HepG2 (cell line): Measurements from ENCODE around the gene CIB1. TPM values are rescaled to one million over a fixed set of nuclear protein-coding genes. Genes with fewer than 3 reads are reported as not detected.

ENCODE experiments used
- ATAC-seq: fragments of 200-7000 bp; cut with Tn5 transposase; 3 replicates; pipeline ENCODE4 v1.9.1; 2020; ENCODE audit warnings: mild to moderate bottlenecking, moderate library complexity
- BruUV-seq: library from RNA; stranded (reverse); fragments of 400-500 nt; replicated peaks from 2 replicates; lab custom pipeline; 2021; lab: Mats Ljungman, UMichigan
- CTCF ChIA-PET: fragments of 300-600 bp; formaldehyde crosslinking; extraction: SDS; loops from one replicate; lab custom pipeline; 2021; ENCODE audit warnings: low total read pairs, inconsistent platforms, low intra/inter-chr PET ratio; lab: Yijun Ruan, JAX
- POLR2A ChIA-PET: fragments of 350-600 bp; sonication (Branson Sonifier 250); formaldehyde crosslinking; loops from one replicate; lab custom pipeline; 2020; ENCODE audit warnings: antibody characterized with exemption, inconsistent platforms; lab: Yijun Ruan, JAX
- DNase-seq: peaks from one replicate; pipeline ENCODE4 v3.0.0-alpha.2; 2015; ENCODE audit warnings: low spot score
- FAIRE-seq: peaks from 3 replicates; lab custom pipeline; 2011; peaks lifted over from hg19 to GRCh38; lab: Jason Lieb, UNC
- H2AFZ ChIP-seq: one replicate; pipeline ENCODE4 v1.6.1; 2011; ENCODE audit warnings: low read length, inconsistent platforms
- H3K27ac ChIP-seq: fragments of 300-600 bp; 3 replicates; pipeline ENCODE4 v1.8.0; 2011; ENCODE audit warnings: mixed run types, mild to moderate bottlenecking, mixed read lengths, low read length, inconsistent platforms; ENCODE audit not compliant: insufficient read depth; ENCODE audit errors: extremely low read length
- H3K27me3 ChIP-seq, 2 experiments: fragments of 200-600 bp in 1 of 2; 2 replicates in 1 of 2; 3 replicates in 1 of 2; pipeline versions ENCODE4 v1.6.0 to v1.8.0; 2011; ENCODE audit warnings: low read length in 2 of 2, mild to moderate bottlenecking in 2 of 2, moderate library complexity in 2 of 2, inconsistent platforms in 1 of 2; ENCODE audit not compliant: insufficient read depth in 2 of 2, control insufficient read depth in 1 of 2
- H3K36me3 ChIP-seq, 2 experiments: fragments of 200-600 bp in 1 of 2; replicated peaks in 1 of 2; 2 replicates in 1 of 2; 3 replicates in 1 of 2; pipeline versions ENCODE4 v1.5.1 to v1.8.0; 2011; ENCODE audit warnings: low read length in 2 of 2, inconsistent platforms in 1 of 2; ENCODE audit not compliant: insufficient read depth in 2 of 2, control insufficient read depth in 1 of 2
- H3K4me1 ChIP-seq: 2 replicates; pipeline ENCODE4 v1.5.1; 2012; ENCODE audit warnings: low read length, inconsistent platforms; ENCODE audit not compliant: insufficient read depth
- H3K4me2 ChIP-seq: 2 replicates; pipeline ENCODE4 v1.6.0; 2011; ENCODE audit warnings: low read depth, low read length, inconsistent platforms
- H3K4me3 ChIP-seq, 3 experiments: fragments of 200-600 bp in 1 of 3; sonication (generic), shearing (Covaris generic) in 1 of 3; replicated peaks in 1 of 3; 2 replicates each; pipeline ENCODE4 v1.5.1; 2011 to 2016; ENCODE audit warnings: low read length in 3 of 3, inconsistent platforms in 2 of 3, low read depth in 2 of 3, mild to moderate bottlenecking in 2 of 3, control low read depth in 1 of 3, mixed read lengths in 1 of 3; ENCODE audit not compliant: insufficient read depth in 1 of 3
- H3K79me2 ChIP-seq: one replicate; pipeline ENCODE4 v1.6.1; 2011; ENCODE audit warnings: low read length, inconsistent platforms; ENCODE audit not compliant: insufficient read depth
- H3K9ac ChIP-seq: 2 replicates; pipeline ENCODE4 v1.6.0; 2011; ENCODE audit warnings: mild to moderate bottlenecking, low read depth, low read length, inconsistent platforms; ENCODE audit not compliant: insufficient read depth
- H3K9me3 ChIP-seq: 2 replicates; pipeline ENCODE4 v1.5.1; 2012; ENCODE audit warnings: mild to moderate bottlenecking, low read length
- H4K20me1 ChIP-seq: 2 replicates; pipeline ENCODE4 v1.6.0; 2011; ENCODE audit warnings: inconsistent platforms, mild to moderate bottlenecking, low read length, moderate library complexity; ENCODE audit not compliant: insufficient read depth
- BCLAF1 ChIP-seq: fragments of 450-650 bp; IDR thresholded peaks from 2 replicates; pipeline ENCODE4 v1.6.1; 2017; ENCODE audit warnings: mild to moderate bottlenecking
- FOXO4 ChIP-seq: sonication (generic); formaldehyde crosslinking; conservative IDR thresholded peaks from 2 replicates; pipeline ENCODE4 v1.8.1; 2023; ENCODE audit warnings: missing genetic modification reagents
- KDM3A ChIP-seq: IDR thresholded peaks from 2 replicates; pipeline ENCODE4 v1.6.1; 2018; ENCODE audit warnings: low read depth, missing compliant biosample characterization
- KDM5B ChIP-seq: sonication (generic); formaldehyde crosslinking; IDR thresholded peaks from 2 replicates; pipeline ENCODE4 v1.4.0; 2020; ENCODE audit warnings: missing genetic modification reagents, mild to moderate bottlenecking, borderline replicate concordance
- NPAS2 ChIP-seq: sonication (generic); formaldehyde crosslinking; IDR thresholded peaks from 2 replicates; pipeline ENCODE4 v1.8.0; 2022; ENCODE audit warnings: mild to moderate bottlenecking, missing genetic modification reagents, borderline replicate concordance
- PLSCR1 ChIP-seq: sonication (generic); formaldehyde crosslinking; IDR thresholded peaks from 2 replicates; pipeline ENCODE4 v1.5.0; 2020; ENCODE audit warnings: missing genetic modification reagents, mild to moderate bottlenecking, borderline replicate concordance
- SALL1 ChIP-seq: sonication (generic); formaldehyde crosslinking; IDR thresholded peaks from 2 replicates; pipeline ENCODE4 v1.8.0; 2022; ENCODE audit warnings: mild to moderate bottlenecking, missing genetic modification reagents
- THAP9 ChIP-seq: sonication (generic); formaldehyde crosslinking; IDR thresholded peaks from 2 replicates; pipeline ENCODE4; 2020; ENCODE audit warnings: missing genetic modification reagents, mild to moderate bottlenecking, borderline replicate concordance
- THRA ChIP-seq: sonication (generic); formaldehyde crosslinking; IDR thresholded peaks from 2 replicates; pipeline ENCODE4 v1.4.0; 2020; ENCODE audit warnings: missing genetic modification reagents, borderline replicate concordance
- TMF1 ChIP-seq: sonication (generic); formaldehyde crosslinking; IDR thresholded peaks from 2 replicates; pipeline ENCODE4 v1.8.1; 2022; ENCODE audit warnings: low read depth, missing genetic modification reagents
- ZFY ChIP-seq: sonication (generic); formaldehyde crosslinking; IDR thresholded peaks from 2 replicates; pipeline ENCODE4 v1.4.0; 2020; ENCODE audit warnings: missing genetic modification reagents
- ZNF143 ChIP-seq: sonication (generic); formaldehyde crosslinking; IDR thresholded peaks from 2 replicates; pipeline ENCODE4 v1.4.0; 2020; ENCODE audit warnings: missing genetic modification reagents
- ZSCAN9 ChIP-seq: IDR thresholded peaks from 2 replicates; pipeline ENCODE4 v1.6.1; 2016; ENCODE audit warnings: borderline replicate concordance
- WGBS: methylation state at CpG from one replicate; pipeline ENCODE4 v1.1.6; 2017; ENCODE audit warnings: low lambda C conversion rate; 5-methylcytosine and 5-hydroxymethylcytosine counted together
- in situ Hi-C: cut with HindIII; loops from 2 replicates; pipeline ENCODE4 v1.10.0; 2017; ENCODE audit warnings: low pct_unique_long_range_greater_than_20kb; ENCODE audit not compliant: extremely low pct_ligation_motif_present
- intact Hi-C: fragments of 100-400 bp; cut with micrococcal nuclease; formaldehyde crosslinking; loops from one replicate; pipeline ENCODE4 v1.10.0; 2022; ENCODE audit not compliant: unreplicated experiment
- polyA plus RNA-seq, 8 experiments: library from polyadenylated mRNA; depleted of rRNA in 3 of 8; stranded (reverse) in 7 of 8; unstranded in 1 of 8; fragments of >200 nt; fragmentation: Illumina TruSeq in 4 of 8; extraction: Trizol in 4 of 8; gene quantifications; 2 replicates each; pipeline versions ENCODE4 v1.2.1 to v1.2.3, GENCODE V29; 2011 to 2016; ENCODE audit warnings: low read depth in 4 of 8, missing spikeins in 1 of 8, mixed read lengths in 1 of 8; ENCODE audit not compliant: insufficient read depth in 1 of 8
- total RNA-seq, 5 experiments: library from RNA; depleted of rRNA; stranded (reverse); fragments of >200 nt; fragmentation: Illumina TruSeq; extraction: Trizol; gene quantifications; 2 replicates each; pipeline ENCODE4 v1.2.3, GENCODE V29; 2016; ENCODE audit warnings: low read depth in 1 of 5

CIB1 gene
- total and polyA plus RNA-seq, 2 of the 13 experiments (the other 11 are each of a cell fraction or from before 2014, with no cell fraction given): 38.7 to 72.7 TPM

- peaks cover 12 to 32% of the 10 kb centered on the region in 2 experiments; a peak in 4 of 5 replicates for H3K36me3 ChIP-seq
- no peaks in the 10 kb centered on the region for H3K9me3 ChIP-seq
- no peak overlapping the region for H3K9ac ChIP-seq
- FAIRE-seq (no peak), ATAC-seq (no peak)
- peaks cover 32% of the 10 kb centered on the region for H3K79me2 ChIP-seq
- in situ Hi-C loops: no loop called here
- CTCF ChIA-PET: no interaction called here
- peaks cover 10% of the 10 kb centered on the region for H4K20me1 ChIP-seq
- WGBS: 95% methylated on average over 7 of the region's 7 CpGs
- TF ChIP-seq ZSCAN9 (CRISPR knock-in tag) (no peak), THRA (CRISPR knock-in tag) (no peak), TMF1 (CRISPR knock-in tag) (no peak), ZNF143 (no peak), BCLAF1 (no peak), NPAS2 (CRISPR knock-in tag) (no peak), KDM3A (CRISPR knock-in tag) (no peak), PLSCR1 (no peak), THAP9 (no peak), FOXO4 (CRISPR knock-in tag) (no peak), SALL1 (no peak), KDM5B (no peak), ZFY (CRISPR knock-in tag) (no peak)
- TF ChIP-seq, all 625 proteins: peak for 0
- Histone ChIP-seq H3K4me3 (no peak overlapping the region), H3K27me3 (no peaks in the 10 kb centered on the region), H3K27ac (no peak overlapping the region), H3K4me2 (no peak overlapping the region), H3K4me1 (peaks cover 24% of the 10 kb centered on the region), H2AFZ (no peak overlapping the region)
- POLR2A ChIA-PET: interaction anchor here (1.2 kb wide), 1 partner anchor 22 kb away, joined by 3 read pairs; the partner anchor contains the start of gene TTLL13
- DNase-seq: no peak
- TSS peak; percentile 13 for BruUV-seq
- intact Hi-C loops: no loop called here
Observed at GRCh38 chr15:90271459-90272166, 37.9 kb upstream of the CIB1 start.
